ENCODE measurements around the gene ITPRIPL2. TPM values are rescaled to one million over a fixed set of nuclear protein-coding genes. Genes with fewer than 3 reads are reported as not detected.

Gene ITPRIPL2
- total and polyA plus RNA-seq, 2 of the 13 experiments (the other 11 are each of a cell fraction or from before 2014, with no cell fraction given), result 5.9 to 12.6 TPM

DNA sequence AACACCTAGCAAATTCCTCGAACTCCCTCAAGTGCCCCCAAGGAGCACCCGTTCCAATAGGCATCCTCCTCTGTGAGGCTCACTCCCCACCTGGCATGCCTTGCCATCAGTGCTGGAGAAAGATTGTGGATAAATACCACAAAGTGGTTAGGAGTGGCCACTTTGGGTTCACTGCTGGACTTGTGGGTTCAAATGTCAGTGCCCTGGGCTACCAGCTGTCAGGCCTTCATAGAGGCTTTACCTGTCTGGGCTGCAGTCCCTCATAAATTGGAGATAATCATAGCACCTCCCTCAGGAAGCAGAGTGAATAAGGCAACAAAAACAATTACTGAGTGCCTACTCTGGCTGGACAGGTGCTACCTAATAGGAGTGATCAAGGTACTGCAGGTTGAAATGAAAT is 52.7 kb downstream of the ITPRIPL2 start:
- POLR2A ChIA-PET, result no interaction called here
- CTCF ChIA-PET (ENCODE audit: low intra/inter-chr PET ratio, low total read pairs), result interaction anchor here (2.0 to 2.5 kb wide), 2 partner anchors 80 to 209 kb away, joined by 11 to 12 read pairs; no protein-coding TSS in a partner anchor
- no peak overlapping the region for H3K27ac ChIP-seq (ENCODE audit: extremely low read length, insufficient read depth, low read length)
- H3K9me3 ChIP-seq (ENCODE audit: low read length), result no peaks in the 10 kb centered on the region
- TF ChIP-seq STAG1 (CRISPR knock-in tag; IDR thresholded peaks at IDR 0.05), result peak; percentile 24; the same call in 1 of the 2 replicates
- TF ChIP-seq, protein P1, sequence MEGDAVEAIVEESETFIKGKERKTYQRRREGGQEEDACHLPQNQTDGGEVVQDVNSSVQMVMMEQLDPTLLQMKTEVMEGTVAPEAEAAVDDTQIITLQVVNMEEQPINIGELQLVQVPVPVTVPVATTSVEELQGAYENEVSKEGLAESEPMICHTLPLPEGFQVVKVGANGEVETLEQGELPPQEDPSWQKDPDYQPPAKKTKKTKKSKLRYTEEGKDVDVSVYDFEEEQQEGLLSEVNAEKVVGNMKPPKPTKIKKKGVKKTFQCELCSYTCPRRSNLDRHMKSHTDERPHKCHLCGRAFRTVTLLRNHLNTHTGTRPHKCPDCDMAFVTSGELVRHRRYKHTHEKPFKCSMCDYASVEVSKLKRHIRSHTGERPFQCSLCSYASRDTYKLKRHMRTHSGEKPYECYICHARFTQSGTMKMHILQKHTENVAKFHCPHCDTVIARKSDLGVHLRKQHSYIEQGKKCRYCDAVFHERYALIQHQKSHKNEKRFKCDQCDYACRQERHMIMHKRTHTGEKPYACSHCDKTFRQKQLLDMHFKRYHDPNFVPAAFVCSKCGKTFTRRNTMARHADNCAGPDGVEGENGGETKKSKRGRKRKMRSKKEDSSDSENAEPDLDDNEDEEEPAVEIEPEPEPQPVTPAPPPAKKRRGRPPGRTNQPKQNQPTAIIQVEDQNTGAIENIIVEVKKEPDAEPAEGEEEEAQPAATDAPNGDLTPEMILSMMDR (CRISPR knock-in tag; IDR thresholded peaks at IDR 0.05), result peak; percentile 50
- TF ChIP-seq ZNF367 (CRISPR knock-in tag; IDR thresholded peaks at IDR 0.05; ENCODE audit: borderline replicate concordance), result no peak
- TF ChIP-seq NR2C2 (CRISPR knock-in tag; IDR thresholded peaks at IDR 0.05; ENCODE audit: borderline replicate concordance), result no peak
- BruUV-seq (replicated peaks), result no TSS peak
- DNase-seq (ENCODE audit: low spot score) (no peak), ATAC-seq (no peak), FAIRE-seq (no peak)
- in situ Hi-C loops (cut with HindIII; ENCODE audit: extremely low pct_ligation_motif_present, low pct_unique_long_range_greater_than_20kb) (no loop called here), intact Hi-C loops (cut with micrococcal nuclease; ENCODE audit: unreplicated experiment) (loop anchor here (5.0 kb wide), 1 partner anchor 211 kb away; no protein-coding TSS in a partner anchor)
- H3K4me1 ChIP-seq (ENCODE audit: insufficient read depth, low read length), result no peaks in the 10 kb centered on the region
- H3K36me3 ChIP-seq (replicated peaks in 1 of 2; ENCODE audit: control insufficient read depth in 1 of 2, insufficient read depth in 2 of 2, low read length in 2 of 2), result no peaks in the 10 kb centered on the region
- peaks cover 11 to 46% of the 10 kb centered on the region in 2 experiments; a peak in 4 of 5 replicates for H3K27me3 ChIP-seq (ENCODE audit: control insufficient read depth in 1 of 2, insufficient read depth in 2 of 2, low read length in 2 of 2)
- H3K9ac ChIP-seq (ENCODE audit: insufficient read depth, low read depth, low read length), result no peak overlapping the region
- H3K4me3 ChIP-seq (replicated peaks in 1 of 3; ENCODE audit: insufficient read depth in 1 of 3, low read depth in 2 of 3, low read length in 3 of 3), result no peak overlapping the region
- H3K4me2 ChIP-seq (ENCODE audit: low read depth, low read length), result no peak overlapping the region
- 0% methylated on average over 2 of the region's 2 CpGs for WGBS (ENCODE audit: low lambda C conversion rate)
- no peaks in the 10 kb centered on the region for H4K20me1 ChIP-seq (ENCODE audit: insufficient read depth, low read length)
- H2AFZ ChIP-seq (ENCODE audit: low read length), result no peak overlapping the region
- H3K79me2 ChIP-seq (ENCODE audit: insufficient read depth, low read length), result no peaks in the 10 kb centered on the region

DNA sequence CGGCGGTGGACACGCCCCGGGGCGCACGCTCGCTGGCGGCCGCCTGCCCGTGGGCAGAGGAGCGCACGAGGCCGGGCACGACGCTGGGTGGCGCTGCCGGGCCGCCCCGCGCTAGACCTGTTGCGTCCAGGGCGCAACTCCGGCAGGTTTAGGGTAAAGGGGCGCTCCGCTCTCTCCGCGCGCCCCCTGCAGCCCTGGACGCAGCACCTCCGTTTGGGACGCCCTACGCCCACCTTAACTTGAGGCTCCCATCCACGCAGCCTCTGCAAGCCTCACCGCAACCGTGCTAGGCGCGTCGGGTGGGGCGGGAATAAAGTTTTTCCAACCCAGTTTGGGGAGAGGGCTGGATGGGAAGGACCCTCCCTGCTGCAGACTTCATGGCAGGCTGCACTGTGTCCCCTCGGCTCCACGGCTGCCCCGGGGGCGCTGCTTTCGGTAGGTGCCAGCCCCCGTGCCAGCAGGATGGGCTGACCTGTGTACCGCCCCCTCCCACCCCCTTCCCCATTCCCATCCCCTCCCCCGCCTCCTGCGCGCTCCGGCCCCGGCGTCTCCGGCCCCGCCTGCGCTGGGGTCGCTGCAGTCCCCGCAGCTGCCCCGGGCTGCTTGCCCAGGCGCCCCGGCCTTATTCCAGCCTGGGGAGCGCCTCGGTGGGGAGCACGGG is 54.1 kb downstream of the ITPRIPL2 start, which contains the start of gene SYT17:
Gene SYT17 (plus strand): TSS at position 531 of the 661 bp plus-strand sequence. CDS start 407 bp downstream, outside the sequence.
- ATAC-seq (peak; percentile 94), FAIRE-seq (no peak), DNase-seq (ENCODE audit: low spot score) (peak; percentile 60)
- in situ Hi-C loops (cut with HindIII; ENCODE audit: extremely low pct_ligation_motif_present, low pct_unique_long_range_greater_than_20kb) (no loop called here), intact Hi-C loops (cut with micrococcal nuclease; ENCODE audit: unreplicated experiment) (loop anchor here (5.0 kb wide), 1 partner anchor 209 kb away; no protein-coding TSS in a partner anchor)
- CTCF ChIA-PET (ENCODE audit: low intra/inter-chr PET ratio, low total read pairs), result interaction anchor here (2.0 to 2.5 kb wide), 2 partner anchors 81 to 208 kb away, joined by 11 to 12 read pairs; no protein-coding TSS in a partner anchor
- Histone ChIP-seq H3K27ac (ENCODE audit: extremely low read length, insufficient read depth, low read length) (no peak within 1 kb of the TSS), H3K4me1 (ENCODE audit: insufficient read depth, low read length) (no peaks in the 10 kb centered on the region), H3K27me3 (ENCODE audit: control insufficient read depth in 1 of 2, insufficient read depth in 2 of 2, low read length in 2 of 2) (peaks cover 11 to 57% of the 10 kb centered on the region in 2 experiments; a peak in 4 of 5 replicates), H3K9me3 (ENCODE audit: low read length) (no peaks in the 10 kb centered on the region), H3K4me3 (replicated peaks in 1 of 3; ENCODE audit: insufficient read depth in 1 of 3, low read depth in 2 of 3, low read length in 3 of 3) (peak within 1 kb of the TSS; percentile 25 to 65 (median 41); a peak in 4 of 6 replicates), H3K36me3 (replicated peaks in 1 of 2; ENCODE audit: control insufficient read depth in 1 of 2, insufficient read depth in 2 of 2, low read length in 2 of 2) (no peaks in the 10 kb centered on the region), H2AFZ (ENCODE audit: low read length) (no peak within 1 kb of the TSS), H4K20me1 (ENCODE audit: insufficient read depth, low read length) (no peaks in the 10 kb centered on the region), H3K4me2 (ENCODE audit: low read depth, low read length) (peak within 1 kb of the TSS; percentile 74), H3K79me2 (ENCODE audit: insufficient read depth, low read length) (no peaks in the 10 kb centered on the region), H3K9ac (ENCODE audit: insufficient read depth, low read depth, low read length) (no peak within 1 kb of the TSS)
- POLR2A ChIA-PET, result no interaction called here
- no TSS peak for BruUV-seq (replicated peaks)
- 5% methylated on average over 48 of the region's 63 CpGs for WGBS (ENCODE audit: low lambda C conversion rate)
- TF ChIP-seq SNAI1 (CRISPR knock-in tag; IDR thresholded peaks at IDR 0.05; ENCODE audit: borderline replicate concordance), result no peak
- TF ChIP-seq, protein P2, sequence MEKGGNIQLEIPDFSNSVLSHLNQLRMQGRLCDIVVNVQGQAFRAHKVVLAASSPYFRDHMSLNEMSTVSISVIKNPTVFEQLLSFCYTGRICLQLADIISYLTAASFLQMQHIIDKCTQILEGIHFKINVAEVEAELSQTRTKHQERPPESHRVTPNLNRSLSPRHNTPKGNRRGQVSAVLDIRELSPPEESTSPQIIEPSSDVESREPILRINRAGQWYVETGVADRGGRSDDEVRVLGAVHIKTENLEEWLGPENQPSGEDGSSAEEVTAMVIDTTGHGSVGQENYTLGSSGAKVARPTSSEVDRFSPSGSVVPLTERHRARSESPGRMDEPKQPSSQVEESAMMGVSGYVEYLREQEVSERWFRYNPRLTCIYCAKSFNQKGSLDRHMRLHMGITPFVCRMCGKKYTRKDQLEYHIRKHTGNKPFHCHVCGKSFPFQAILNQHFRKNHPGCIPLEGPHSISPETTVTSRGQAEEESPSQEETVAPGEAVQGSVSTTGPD (CRISPR knock-in tag; IDR thresholded peaks at IDR 0.05), result no peak
- TF ChIP-seq, protein P3, sequence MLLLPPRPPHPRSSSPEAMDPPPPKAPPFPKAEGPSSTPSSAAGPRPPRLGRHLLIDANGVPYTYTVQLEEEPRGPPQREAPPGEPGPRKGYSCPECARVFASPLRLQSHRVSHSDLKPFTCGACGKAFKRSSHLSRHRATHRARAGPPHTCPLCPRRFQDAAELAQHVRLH (CRISPR knock-in tag; IDR thresholded peaks at IDR 0.05; ENCODE audit: borderline replicate concordance, low read depth), result 0 out of 2 replicates have a peak, but pooled peaks have one; percentile 17
- TF ChIP-seq EEA1 (CRISPR knock-in tag; IDR thresholded peaks at IDR 0.05; ENCODE audit: borderline replicate concordance), result 0 out of 2 replicates have a peak, but pooled peaks have one; percentile 45
- TF ChIP-seq MED8 (CRISPR knock-in tag; IDR thresholded peaks at IDR 0.05; ENCODE audit: insufficient replicate concordance), result peak; percentile 62
- TF ChIP-seq NCOA1 (CRISPR knock-in tag; IDR thresholded peaks at IDR 0.05), result no peak
- TF ChIP-seq ZNF33A (CRISPR knock-in tag; IDR thresholded peaks at IDR 0.05; ENCODE audit: borderline replicate concordance), result no peak
- peak; percentile 76 for TF ChIP-seq BORCS8-MEF2B (CRISPR knock-in tag; IDR thresholded peaks at IDR 0.05)

Data from HepG2 (cell line).